GM20000 (cell line): ENCODE data around the gene UBAC2.

ENCODE experiments used
- DNase-seq: peaks from one replicate; pipeline ENCODE4 v3.0.0; 2012; ENCODE audit warnings: low spot score
- TF ChIP-seq, protein P1 (sequence below): IDR thresholded peaks from 2 replicates; pipeline ENCODE4 v1.5.1; 2012; ENCODE audit warnings: mild to moderate bottlenecking, control low read depth; ENCODE audit errors: extremely low read depth, missing control alignments

UBAC2 gene

DNA sequence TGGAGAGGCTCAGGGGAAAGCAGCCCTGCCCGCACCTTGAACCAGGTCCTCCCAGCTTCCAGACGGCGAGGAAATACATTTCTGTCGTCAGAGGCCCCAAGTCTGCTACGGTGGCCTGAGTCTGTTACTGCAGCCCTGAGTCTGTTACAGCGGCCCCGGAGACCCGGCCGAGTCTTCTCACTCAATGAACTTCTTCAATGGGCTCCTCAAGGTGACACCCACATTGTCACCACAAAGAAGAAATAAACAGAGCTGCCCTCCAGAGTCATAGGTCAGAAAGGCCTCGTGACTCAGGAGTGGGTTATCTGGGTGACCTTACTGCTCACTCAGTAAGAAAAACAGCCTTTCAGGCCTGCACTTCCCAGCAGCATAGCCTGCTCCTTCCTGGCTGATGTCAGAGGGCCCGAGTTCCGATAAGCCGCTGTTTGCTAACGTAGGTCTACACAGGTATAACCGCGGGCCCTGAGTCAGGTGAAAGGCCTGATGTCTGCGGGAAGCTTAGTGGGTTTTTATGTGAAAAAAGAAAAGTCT, 233.7 kb downstream of the UBAC2 start:
- TF ChIP-seq, protein P1, sequence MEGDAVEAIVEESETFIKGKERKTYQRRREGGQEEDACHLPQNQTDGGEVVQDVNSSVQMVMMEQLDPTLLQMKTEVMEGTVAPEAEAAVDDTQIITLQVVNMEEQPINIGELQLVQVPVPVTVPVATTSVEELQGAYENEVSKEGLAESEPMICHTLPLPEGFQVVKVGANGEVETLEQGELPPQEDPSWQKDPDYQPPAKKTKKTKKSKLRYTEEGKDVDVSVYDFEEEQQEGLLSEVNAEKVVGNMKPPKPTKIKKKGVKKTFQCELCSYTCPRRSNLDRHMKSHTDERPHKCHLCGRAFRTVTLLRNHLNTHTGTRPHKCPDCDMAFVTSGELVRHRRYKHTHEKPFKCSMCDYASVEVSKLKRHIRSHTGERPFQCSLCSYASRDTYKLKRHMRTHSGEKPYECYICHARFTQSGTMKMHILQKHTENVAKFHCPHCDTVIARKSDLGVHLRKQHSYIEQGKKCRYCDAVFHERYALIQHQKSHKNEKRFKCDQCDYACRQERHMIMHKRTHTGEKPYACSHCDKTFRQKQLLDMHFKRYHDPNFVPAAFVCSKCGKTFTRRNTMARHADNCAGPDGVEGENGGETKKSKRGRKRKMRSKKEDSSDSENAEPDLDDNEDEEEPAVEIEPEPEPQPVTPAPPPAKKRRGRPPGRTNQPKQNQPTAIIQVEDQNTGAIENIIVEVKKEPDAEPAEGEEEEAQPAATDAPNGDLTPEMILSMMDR = no peak
- no peak for DNase-seq

- DNase-seq = no peak
- TF ChIP-seq, protein P1 = no peak
Measured at GRCh38 chr13:99435116-99435515, 234.5 kb downstream of the UBAC2 start.

GRCh38 chr13:99435998-99436397, 235.3 kb downstream of the UBAC2 start:
- DNase-seq = no peak
- TF ChIP-seq, protein P1 = no peak
